Measurements from ENCODE around the gene RELA. TPM values are rescaled to one million over a fixed set of nuclear protein-coding genes. Genes with fewer than 3 reads are reported as not detected.
"Not testable (repeated sequence)": the region's sequence is repeated elsewhere in the genome, so short reads cannot be mapped to it uniquely, and the experiment has no call there.

Gene RELA
- total RNA-seq, 1 donor from 2014 or later = 79.7 TPM

DNA sequence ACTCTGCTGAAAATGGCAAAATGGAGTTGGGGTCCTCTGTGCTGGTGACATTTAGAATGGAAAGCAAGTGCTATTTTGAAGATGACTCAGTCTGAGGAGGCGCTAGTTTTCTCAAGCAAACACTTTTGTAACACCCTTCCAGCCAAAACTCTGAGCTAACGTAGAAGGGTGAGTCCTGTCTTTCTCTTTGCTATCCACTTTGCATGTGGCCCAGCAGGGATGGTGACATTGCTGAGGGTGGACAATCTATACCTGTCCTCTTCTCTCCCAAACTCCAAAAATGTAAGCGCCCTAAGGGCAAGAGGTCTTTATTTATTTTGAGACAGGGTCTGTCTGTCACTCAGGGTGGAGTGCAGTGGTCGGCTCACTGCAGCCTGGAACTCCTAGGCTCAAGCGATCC lies 45.7 kb upstream of the RELA start:
- Mint-ChIP-seq H3K27ac (ENCODE audit: unreplicated experiment) (no peak overlapping the region), H3K4me1 (ENCODE audit: unreplicated experiment) (peaks cover 14% of the 10 kb centered on the region), H3K36me3 (ENCODE audit: unreplicated experiment) (peaks cover under 1% of the 10 kb centered on the region), H3K27me3 (ENCODE audit: unreplicated experiment) (peaks cover 14% of the 10 kb centered on the region), H3K9me3 (ENCODE audit: unreplicated experiment) (no peaks in the 10 kb centered on the region), H3K4me3 (ENCODE audit: unreplicated experiment) (no peak overlapping the region)
- no peak for DNase-seq (ENCODE audit: extremely low spot score, unreplicated experiment)
- TF ChIP-seq, protein P1, sequence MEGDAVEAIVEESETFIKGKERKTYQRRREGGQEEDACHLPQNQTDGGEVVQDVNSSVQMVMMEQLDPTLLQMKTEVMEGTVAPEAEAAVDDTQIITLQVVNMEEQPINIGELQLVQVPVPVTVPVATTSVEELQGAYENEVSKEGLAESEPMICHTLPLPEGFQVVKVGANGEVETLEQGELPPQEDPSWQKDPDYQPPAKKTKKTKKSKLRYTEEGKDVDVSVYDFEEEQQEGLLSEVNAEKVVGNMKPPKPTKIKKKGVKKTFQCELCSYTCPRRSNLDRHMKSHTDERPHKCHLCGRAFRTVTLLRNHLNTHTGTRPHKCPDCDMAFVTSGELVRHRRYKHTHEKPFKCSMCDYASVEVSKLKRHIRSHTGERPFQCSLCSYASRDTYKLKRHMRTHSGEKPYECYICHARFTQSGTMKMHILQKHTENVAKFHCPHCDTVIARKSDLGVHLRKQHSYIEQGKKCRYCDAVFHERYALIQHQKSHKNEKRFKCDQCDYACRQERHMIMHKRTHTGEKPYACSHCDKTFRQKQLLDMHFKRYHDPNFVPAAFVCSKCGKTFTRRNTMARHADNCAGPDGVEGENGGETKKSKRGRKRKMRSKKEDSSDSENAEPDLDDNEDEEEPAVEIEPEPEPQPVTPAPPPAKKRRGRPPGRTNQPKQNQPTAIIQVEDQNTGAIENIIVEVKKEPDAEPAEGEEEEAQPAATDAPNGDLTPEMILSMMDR (IDR thresholded peaks at IDR 0.05) = no peak

DNA sequence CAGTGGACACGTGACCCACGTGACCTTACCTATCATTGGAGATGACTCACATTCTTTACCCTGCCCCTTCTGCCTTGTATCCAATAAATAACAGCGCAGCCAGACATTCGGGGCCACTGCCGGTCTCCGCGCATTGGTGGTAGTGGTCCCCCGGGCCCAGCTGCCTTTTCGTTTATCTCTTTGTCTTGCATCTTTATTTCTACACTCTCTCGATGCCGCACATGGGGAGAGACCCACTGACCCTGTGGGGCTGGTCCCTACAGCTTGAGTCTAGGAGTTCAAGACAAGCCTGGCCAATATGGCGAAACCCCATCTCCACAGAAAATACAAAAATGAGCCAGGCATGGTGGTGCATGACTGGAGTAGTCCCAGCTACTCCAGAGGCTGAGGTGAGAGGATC lies 44.3 kb upstream of the RELA start:
- not testable (repeated sequence) for H3K4me1 Mint-ChIP-seq (ENCODE audit: unreplicated experiment); H3K9me3 Mint-ChIP-seq (ENCODE audit: unreplicated experiment); DNase-seq (ENCODE audit: extremely low spot score, unreplicated experiment); H3K27ac Mint-ChIP-seq (ENCODE audit: unreplicated experiment); H3K36me3 Mint-ChIP-seq (ENCODE audit: unreplicated experiment); H3K4me3 Mint-ChIP-seq (ENCODE audit: unreplicated experiment)
- H3K27me3 Mint-ChIP-seq (ENCODE audit: unreplicated experiment) = peaks cover 27% of the 10 kb centered on the region

DNA sequence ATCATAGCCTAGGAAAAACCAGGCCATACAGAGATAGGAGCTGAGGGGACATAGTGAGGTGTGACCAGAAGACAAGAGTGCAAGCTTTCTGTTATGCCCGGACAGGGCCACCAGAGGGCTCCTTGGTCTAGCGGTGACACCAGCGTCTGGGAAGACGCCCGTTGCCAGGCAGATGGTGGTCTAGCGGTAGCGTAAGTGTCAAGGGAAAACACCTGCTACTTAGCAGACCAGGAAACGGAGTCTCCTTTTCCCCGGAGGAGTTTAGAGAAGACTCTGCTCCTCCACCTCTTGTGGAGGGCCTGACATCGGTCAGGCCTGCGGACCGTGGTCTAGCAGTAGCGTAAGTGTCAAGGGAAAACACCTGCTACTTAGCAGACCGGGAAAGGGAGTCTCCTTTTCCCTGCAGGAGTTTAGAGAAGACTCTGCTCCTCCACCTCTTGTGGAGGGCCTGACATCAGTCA lies 43.6 kb upstream of the RELA start:
- DNase-seq (ENCODE audit: extremely low spot score, unreplicated experiment) = peak; percentile 90
- H3K27me3 Mint-ChIP-seq (ENCODE audit: unreplicated experiment) = peaks cover 32% of the 10 kb centered on the region
- not testable (repeated sequence) for H3K4me1 Mint-ChIP-seq (ENCODE audit: unreplicated experiment); H3K36me3 Mint-ChIP-seq (ENCODE audit: unreplicated experiment); H3K9me3 Mint-ChIP-seq (ENCODE audit: unreplicated experiment); H3K4me3 Mint-ChIP-seq (ENCODE audit: unreplicated experiment); H3K27ac Mint-ChIP-seq (ENCODE audit: unreplicated experiment)
- TF ChIP-seq, protein P1 (IDR thresholded peaks at IDR 0.05) = peak; percentile 77

DNA sequence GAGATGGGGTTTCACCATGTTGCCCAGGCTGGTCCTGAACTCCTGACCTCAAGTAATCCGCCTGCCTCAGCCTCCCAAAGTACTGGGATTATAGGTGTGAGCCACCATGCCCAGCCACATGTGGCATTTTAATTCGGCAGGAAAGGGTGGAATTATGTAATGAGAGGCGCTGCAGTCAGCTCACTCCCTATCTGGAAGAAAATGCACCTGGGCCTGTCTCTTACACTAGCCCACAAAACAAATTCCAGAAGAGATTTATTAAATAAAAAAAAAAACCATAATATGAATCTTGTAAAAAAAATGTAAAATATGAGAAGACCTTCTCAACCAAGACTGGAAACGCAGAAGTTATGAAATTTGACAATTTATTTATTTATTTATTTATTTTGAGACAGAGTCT lies 41.1 kb upstream of the RELA start:
- no peaks in the 10 kb centered on the region for H3K9me3 Mint-ChIP-seq (ENCODE audit: unreplicated experiment)
- DNase-seq (ENCODE audit: extremely low spot score, unreplicated experiment) = no peak
- H3K27me3 Mint-ChIP-seq (ENCODE audit: unreplicated experiment) = peaks cover 50% of the 10 kb centered on the region
- TF ChIP-seq, protein P1 (IDR thresholded peaks at IDR 0.05) = no peak
- no peak overlapping the region for H3K4me3 Mint-ChIP-seq (ENCODE audit: unreplicated experiment)
- H3K4me1 Mint-ChIP-seq (ENCODE audit: unreplicated experiment) = peaks cover 2% of the 10 kb centered on the region
- H3K27ac Mint-ChIP-seq (ENCODE audit: unreplicated experiment) = no peak overlapping the region
- no peaks in the 10 kb centered on the region for H3K36me3 Mint-ChIP-seq (ENCODE audit: unreplicated experiment)

DNA sequence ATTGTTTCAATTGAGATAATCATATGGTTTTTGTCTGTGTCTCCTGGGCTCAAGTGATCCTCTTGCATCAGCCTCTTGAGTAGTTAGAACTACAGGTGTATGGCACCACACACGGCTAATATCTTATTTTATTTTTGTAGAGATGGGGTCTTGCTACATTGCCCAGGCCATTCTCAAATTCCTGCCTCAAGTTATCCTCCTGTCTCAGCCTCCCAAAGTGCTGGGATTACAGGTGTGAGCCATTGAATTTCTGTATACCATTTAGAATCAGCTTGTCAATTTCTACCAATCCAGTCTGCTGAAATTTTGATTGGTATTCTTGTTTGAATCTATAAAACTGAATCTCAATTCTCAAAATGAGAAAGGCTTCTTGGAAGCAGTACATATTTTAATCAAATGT lies 39.0 kb upstream of the RELA start:
- no peak overlapping the region for H3K4me3 Mint-ChIP-seq (ENCODE audit: unreplicated experiment)
- DNase-seq (ENCODE audit: extremely low spot score, unreplicated experiment) = no peak
- no peaks in the 10 kb centered on the region for H3K9me3 Mint-ChIP-seq (ENCODE audit: unreplicated experiment)
- TF ChIP-seq, protein P1 (IDR thresholded peaks at IDR 0.05) = no peak
- H3K27ac Mint-ChIP-seq (ENCODE audit: unreplicated experiment) = no peak overlapping the region
- no peaks in the 10 kb centered on the region for H3K36me3 Mint-ChIP-seq (ENCODE audit: unreplicated experiment)
- H3K27me3 Mint-ChIP-seq (ENCODE audit: unreplicated experiment) = peaks cover 55% of the 10 kb centered on the region
- peaks cover 2% of the 10 kb centered on the region for H3K4me1 Mint-ChIP-seq (ENCODE audit: unreplicated experiment)

DNA sequence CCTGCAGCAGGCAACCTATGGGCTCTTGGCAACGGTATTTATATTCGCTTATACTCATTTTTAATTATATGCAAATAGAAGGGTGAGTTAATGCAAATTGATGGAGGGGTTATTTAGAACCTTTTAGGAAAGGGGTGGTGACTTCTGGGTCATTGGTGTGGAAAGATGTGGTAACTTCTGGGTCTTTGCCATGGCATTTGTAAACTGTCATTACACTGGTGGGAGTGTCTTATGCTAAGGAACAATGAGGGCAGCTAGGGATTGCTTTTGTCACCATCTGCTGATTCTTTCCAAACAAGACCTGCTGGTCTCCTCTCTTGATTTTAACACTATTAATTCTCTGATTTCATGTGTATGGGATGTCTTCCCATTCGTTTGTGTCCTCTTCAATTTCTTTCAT lies 37.7 kb upstream of the RELA start:
- H3K4me3 Mint-ChIP-seq (ENCODE audit: unreplicated experiment) = no peak overlapping the region
- H3K4me1 Mint-ChIP-seq (ENCODE audit: unreplicated experiment) = no peaks in the 10 kb centered on the region
- H3K9me3 Mint-ChIP-seq (ENCODE audit: unreplicated experiment) = no peaks in the 10 kb centered on the region
- H3K27me3 Mint-ChIP-seq (ENCODE audit: unreplicated experiment) = peaks cover 49% of the 10 kb centered on the region
- no peak for DNase-seq (ENCODE audit: extremely low spot score, unreplicated experiment)
- no peak overlapping the region for H3K27ac Mint-ChIP-seq (ENCODE audit: unreplicated experiment)
- TF ChIP-seq, protein P1 (IDR thresholded peaks at IDR 0.05) = no peak
- no peaks in the 10 kb centered on the region for H3K36me3 Mint-ChIP-seq (ENCODE audit: unreplicated experiment)

Measured in osteocyte (in vitro differentiated cells).